ENCODE data around the gene SOX13.

The SOX13 gene

DNA sequence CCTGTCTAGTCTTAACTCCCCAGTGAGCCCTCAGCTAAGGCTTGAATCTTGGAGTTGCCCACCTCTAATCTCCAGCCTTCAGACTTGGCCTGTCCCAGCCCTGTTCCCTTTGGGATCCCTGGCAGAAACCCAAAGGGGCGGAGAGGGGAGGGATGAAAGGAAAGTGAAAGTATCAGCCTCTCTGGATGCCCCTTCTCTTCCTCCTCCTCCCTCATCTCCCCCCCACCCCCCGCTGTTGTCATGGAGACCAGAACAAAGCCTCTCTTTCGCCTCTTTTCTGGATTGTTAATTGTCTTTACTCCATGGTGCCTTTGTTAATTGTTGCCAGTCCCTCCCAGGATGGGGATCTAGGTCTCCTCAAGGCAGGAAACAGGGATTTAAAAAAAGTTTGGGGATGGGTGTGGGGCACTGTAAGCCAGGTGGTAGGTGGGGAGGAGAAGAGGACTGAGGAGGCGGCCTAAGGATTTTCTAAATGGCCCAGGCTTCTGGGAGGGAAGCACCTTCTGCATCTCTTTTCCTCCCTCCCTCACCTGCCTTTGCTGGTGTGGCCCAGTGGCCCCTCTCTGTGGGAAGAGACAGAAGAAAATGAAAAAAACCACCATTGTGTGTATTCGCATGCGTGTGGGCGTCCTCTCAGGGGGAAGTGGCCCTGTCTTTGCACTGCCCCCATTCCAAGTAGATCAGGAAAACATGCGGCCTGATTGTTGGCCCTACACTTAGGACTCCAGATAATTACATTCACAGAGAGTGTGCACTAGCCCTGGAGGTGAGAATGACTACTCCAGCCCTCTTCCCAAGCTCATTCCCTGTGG lies 7.5 kb upstream of the SOX13 start:
- no peak for DNase-seq

DNA sequence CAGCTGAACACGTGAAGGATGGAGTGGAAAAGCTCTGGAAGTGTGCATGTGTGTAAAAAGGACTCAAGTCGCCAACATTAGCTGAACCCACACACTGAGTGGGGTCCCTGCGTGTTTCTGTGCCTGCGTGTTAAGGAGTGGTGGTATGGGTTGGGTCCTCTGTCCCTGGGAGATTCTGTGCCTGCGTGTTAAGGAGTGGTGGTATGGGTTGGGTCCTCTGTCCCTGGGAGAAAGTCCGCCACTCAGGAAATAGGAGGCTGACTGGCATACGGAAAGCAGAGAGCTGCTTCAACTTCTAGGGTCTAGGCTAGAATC lies 7.0 kb upstream of the SOX13 start:
- no peak for DNase-seq

DNA sequence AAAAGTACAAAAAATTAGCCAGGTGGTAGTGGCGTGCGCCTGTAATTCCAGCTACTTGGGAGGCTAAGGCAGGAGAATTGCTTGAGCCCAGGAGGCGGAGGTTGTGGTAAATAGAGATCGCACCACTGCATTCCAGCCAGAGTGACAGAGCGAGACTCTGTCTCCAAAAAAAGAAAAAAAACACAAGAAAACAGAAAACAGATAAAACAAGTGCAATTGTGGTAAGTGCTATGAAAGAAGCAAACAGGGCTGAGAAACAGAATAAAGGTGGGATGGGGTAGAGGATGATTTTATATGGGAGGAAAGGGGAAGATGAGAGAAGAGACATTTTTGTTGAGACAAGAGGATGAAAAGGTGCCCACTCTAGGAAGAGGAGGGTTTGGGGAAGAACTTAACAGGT lies 5.0 kb upstream of the SOX13 start:
- no peak for DNase-seq

DNA sequence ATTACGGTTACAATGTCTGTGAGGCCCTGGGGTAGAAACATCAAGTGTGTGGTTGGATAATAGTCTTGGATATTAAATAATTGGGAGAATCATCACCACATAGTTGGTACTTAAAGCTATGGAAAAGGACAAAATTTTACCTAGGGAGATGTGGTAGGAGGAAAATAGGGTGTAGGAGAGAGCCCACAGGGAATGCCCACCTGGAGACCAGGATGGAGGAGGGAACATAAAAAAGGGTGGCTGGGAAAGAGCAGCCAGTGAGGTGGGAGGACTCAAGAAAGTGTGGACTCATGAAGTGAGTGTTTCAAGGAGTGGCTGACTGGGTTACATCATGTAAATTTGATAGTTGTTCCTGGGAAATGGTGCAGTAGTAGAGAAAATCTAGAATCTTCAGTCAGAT lies 3.0 kb upstream of the SOX13 start:
- DNase-seq = no peak

DNA sequence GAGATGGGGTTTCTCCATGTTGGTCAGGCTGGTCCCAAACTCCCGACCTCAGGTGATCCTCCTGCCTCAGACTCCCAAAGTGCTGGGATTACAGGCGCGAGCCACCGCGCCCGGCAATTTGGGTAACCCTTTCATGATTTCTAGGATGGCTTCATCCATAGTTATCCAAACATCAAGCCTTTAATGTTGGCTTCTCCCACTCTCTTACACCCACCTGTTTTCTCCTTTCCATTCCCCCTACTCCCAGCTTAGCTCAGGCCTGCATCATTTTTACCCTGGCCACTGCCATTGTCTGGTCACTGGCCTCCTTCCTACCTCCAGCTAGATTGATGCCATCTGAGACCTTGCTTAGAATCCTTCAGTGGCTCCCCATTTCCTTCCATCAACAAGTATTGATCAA lies 2.0 kb upstream of the SOX13 start:
- no peak for DNase-seq

DNA sequence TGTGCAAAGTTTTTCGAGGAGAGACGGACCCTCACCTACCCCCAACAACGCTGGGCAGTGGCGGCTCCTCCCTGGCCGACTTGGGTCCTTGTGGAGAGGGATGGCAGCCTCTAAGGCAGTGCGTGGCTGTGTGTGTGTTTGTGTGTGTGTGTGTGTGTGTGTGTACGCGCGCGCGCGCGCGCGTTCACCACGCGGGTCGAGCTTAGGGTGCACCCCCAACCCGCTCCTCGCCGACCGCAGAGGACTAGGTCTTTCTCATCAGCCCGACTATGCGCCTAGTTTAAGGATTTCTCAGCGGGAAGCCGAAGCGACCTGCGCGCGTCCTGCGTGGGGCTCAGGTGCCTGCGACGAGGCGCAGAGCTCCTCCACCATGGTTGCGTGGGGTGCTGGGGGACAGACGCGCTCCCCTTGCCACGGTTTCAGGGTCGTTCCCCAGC lies 940 bp downstream of the SOX13 start:
- DNase-seq = peak; percentile 21

DNA sequence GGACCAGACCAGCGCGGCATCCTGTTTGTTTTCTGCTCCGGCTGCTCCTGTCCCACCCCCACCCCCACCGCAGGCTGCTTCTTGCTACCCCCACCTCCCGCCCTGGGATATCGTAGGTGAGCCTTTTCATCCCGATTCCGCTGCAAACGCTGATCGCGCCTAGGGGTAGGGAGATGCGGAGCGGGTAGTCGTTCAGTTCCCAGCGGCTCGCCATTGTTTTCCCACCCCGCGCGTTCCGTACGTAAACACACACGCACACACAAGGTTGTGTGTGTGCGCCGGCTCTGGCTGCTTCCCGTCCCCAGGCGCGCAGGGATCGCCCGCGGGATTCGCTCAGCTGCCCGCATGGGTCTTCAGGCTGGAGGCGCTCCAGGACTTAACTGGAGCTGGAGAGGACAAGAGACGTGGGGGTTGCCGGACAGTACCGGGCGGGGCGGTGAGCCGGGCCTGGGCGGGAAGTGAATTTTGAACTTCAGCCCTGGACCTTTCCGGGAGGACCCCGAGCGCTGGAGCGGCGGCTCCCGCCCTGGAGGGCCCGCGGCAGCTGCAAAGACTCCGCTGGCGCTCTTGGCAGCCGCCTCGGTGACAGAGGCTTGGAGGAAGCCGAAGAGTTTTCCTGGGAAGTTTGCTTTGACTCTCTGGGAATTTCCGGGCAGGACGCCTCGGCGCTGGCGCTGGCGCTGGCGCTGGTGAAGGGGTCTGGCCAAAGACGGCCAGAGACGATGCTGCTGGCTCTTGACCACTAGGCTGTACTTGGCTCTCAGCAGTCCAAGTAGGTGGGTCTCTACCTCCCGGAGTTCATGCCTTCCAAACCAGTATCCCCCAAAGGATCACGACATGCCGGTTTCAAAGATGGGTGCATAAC lies 1.6 kb downstream of the SOX13 start:
- no peak for DNase-seq

DNA sequence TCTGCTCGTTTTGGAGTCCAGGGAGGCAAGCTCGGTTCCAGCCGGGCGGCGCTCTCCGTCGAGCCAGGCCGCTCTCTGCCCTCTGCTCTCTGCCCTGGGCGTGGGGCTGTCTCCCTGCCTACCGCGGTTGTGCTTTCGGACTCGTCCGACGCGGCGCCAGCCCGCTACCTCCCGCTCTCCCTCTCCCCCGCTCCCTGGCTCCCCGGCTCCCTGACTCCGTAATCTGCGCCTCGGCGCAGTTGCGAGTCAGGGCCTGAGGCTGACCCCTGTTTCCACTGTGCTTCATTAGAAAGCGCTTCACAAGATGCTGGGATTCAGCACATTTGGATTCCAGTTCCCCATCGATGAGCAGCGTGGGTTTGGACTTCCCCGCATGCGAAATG lies 2.2 kb downstream of the SOX13 start:
- no peak for DNase-seq

DNA sequence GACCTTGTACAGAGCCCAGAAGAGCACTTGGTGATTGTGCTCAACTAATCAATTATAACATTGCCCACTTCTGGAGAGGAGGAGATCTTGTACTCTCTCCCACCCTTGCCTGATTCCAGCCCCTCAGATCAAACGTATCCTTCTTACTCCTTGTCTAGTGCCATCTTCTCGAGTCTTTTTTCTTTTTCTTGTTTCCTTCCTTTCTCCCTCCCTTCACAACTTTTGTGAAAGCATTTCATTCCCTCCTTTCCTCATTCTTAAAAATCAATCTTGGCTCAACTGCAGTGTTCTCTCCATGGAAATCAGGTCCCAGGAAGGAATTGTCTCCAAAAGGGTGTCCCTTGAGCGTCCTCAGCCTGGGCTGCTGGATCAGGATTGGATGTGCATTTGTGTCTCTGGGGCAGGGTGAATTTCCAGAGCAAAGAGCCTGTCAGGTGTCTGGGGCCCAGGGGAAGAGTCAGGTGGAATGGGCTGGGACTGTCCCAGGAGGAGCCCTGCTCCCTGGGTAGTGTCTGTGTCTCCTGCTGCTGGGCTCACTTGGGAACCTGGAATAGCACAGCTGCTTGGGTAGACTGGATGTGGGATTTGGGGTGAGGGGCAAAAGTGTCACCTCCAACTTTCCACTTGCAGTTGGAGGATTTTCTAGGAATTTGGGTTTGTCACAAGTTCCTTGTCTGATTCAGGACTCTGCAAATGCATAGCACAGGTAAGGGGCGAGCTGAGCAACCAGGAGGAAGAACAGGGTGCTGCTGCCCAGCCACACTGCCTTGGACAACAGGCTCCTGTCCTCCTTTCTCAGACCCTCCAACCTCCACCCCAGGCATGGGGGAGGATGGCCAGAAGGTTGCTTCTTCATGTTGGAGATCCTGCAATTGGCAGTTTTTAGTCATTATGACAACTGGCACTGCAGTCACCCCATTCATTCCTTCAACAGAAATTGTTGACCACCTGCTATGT lies 3.3 kb downstream of the SOX13 start:
- no peak for DNase-seq

DNA sequence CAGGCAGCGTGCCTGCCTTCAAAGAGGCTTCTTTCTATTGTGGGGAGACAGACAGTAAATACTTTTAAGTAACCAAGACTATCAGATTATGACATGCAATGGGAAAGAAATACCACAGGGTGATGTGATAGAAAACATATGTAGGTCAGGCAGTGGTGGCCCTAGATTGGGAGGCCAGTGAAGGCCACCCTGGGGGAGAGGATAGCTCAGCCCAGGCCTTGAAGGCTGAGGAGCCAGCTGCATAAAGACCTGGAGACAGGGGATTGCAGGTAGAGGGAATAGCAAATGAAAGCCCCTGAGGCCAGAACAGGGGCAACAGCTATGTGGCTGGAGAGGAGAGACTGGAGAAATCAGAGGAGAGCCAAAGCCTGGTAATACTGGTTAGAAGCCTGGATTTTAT lies 4.0 kb downstream of the SOX13 start:
- no peak for DNase-seq

DNA sequence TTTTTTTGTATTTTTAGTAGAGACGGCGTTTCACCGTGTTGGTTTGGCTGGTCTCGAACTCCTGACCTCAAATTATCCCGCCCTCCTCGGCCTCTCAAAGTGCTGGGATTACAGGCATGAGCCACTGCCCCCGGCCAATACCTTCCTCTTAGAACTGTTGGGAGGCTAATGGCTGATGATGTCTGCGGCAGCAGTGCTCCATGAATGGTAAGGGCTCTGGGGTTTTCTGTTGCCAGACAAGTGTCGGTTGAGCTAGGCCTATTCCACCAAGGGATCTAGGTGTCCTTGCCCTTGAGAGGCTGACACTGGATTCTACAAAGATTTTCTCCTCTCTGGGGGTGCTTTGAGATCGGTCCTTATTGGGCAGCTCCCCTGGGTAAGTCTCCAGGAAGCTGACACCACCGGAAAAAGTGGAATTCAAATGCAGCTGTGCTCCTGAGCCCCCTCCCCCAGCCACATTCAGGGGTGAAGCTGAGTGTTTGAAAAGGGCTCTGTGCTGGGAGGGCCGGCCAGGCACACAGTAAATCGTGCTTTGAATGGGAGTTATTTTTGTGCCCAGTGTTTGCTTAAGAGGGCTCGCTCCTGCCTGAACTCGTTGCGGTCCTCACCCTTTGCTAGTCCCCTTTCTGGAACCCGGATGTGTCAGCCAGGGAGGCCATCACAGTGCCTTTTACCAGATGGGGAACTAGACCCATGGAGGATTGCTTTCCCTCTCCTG lies 5.2 kb downstream of the SOX13 start:
- no peak for DNase-seq

DNA sequence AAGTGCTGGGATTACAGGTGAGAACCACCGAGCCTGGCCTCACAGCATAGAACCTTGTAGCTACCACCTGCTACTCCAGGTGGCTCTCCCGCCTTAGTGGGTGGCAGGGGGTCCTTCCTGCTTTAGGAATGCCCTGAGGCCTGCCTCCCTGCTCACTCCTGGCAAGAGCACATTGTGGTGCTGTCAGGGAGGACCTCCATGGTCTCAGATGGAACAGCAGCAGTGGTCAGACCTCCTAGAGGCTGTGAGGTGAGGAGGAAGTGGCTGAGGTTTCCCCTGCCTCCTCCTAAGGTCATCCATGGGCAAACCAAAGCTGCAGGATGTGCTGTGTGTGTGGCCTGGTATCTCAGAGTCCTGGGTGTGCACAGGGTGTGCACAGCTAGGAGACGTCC lies 6.7 kb downstream of the SOX13 start:
- no peak for DNase-seq

DNA sequence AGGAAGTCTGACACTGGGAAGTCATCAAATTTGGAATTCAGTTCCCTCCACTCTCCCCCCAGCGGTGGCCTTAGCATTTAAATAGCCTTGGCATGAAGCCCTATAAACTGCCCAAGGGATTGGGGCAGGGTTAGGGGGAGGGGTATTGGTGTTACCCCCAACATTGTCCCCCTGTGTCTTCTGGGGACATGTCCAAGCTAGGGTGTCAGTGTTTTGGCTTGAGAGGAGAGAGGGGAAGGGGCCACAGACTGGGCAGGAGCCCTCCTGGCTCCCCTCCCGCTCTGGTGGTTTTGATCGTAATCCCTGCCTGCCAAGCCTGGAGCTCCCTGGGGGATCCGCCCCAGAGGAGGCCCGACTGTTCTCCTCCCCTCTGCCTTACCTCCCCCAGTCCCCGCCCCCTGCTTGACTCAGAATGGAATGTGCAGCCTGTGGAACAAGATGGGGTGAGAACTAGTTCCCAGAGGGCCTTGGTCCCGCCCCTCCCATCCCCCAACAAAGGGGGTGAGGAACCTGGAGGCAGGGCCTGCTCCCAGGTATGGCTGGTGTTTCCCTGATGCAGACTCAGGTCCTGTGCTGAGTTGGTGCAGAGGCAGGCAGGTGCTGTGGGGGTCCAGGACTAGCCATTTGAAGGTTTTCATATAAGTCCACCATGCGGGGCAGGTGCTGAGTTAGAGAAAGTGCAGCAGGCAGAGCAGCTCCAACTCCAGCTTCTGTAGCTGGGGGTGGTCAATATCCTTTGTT lies 7.4 kb downstream of the SOX13 start:
- DNase-seq = no peak

DNA sequence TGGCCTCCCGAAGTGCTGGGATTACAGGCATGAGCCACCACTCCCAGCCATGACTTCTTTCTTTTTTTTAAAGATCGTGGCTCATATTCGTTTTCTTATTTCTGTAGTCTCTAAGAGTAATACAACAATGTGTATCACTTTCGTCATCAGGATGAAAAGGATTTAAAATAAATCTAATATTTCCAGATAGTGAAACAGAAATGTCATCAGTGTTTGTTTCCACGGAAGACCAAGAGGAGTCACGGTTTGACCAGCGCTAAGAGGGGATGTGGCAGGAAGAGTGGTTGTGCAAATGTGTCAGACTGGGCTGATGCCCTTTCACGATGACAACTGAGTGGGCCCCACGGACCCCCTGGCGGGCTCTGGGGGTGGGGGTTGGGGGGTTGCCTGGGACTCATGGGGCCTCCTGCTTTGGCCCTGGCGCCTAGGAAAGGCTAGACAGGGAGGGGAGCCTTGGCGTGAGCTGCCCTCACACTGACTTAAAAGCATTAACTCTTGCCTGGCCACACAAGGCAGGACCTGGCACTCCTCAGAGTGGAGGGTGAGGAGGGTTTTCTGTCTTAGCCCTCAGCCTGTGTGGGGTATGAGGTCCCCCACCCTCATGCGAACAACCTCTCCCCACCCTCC lies 8.4 kb downstream of the SOX13 start:
- DNase-seq = no peak

DNA sequence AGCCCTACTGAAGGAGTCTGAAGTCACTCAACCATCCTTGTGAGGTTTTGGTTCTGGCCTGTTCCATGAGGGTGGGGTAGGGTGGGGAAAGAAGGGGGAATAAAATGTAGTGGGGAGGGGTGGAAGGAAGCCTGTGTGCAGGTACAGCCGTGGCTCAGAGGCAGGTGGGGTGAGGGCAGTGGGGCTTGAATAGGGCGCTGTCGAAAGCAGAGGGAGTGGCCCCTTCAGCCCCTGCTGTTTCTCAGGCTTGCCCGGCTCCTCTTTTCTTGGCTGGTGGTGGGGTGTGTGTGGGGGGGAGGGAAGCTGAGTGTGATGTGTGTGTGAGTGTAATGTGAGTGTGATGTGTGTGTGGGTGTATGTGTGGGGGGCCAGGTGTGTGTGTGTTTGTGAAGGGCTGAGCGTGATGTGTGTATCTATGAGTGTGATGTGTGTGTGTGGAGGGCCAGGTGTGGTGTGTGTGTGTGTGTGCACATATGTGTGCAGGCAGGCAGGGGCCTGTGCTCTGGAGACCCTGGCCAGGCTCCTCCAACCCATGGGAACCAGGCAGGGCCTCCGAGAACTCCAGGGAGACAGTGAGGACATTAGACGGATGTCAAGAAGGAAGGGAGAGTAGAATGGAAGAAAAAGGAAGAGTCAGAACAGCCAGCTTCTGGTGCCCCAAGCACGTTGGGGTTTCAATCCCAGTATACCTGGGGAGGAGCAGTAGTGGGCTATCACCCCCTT lies 9.0 kb downstream of the SOX13 start:
- DNase-seq = no peak

DNA sequence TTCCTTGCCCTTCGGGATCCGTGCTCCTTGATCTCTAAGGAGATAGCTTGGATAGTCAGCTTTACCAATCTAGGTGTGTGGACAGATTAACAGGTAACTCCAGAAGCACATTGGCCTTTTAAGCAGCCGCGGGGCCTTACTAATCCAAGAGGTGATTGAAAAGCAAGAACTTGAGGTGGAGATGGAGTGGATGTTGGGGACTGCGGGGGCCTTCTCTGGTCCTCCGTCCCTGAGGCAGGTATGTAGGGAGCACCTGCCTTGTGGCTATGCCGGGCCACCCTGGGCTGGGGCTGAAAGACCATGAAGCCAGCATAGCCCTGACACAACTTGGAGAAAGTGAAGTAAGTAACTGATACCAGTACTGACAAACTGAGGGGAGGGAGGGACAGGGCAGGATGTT lies 10.6 kb downstream of the SOX13 start:
- no peak for DNase-seq

DNA sequence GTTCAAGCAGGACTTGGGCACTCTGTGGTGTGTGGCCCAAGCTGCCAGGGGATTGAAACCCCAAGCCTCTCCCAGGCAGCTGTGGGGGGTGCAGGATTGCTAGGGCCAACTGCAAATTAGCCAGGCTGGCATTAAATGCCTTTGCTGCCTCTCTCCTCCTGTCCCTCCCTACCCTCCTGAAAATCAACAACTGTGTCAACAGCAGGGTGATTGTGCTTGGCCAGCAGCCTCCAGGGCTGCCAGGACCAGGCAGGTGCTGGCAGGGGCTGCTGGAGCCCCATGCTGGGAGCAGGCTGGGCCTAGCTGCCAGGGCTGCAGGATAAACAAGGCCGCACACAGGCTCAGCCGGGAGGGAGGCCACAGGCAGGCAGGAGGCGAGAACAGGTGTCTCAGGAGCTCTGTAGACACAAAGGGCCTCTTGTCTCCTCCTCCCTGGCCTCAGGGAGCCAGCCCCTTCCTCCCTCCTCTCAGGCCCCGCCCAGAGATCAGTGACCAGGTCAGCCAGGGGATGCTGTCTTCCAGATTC lies 11.4 kb downstream of the SOX13 start:
- no peak for DNase-seq

DNA sequence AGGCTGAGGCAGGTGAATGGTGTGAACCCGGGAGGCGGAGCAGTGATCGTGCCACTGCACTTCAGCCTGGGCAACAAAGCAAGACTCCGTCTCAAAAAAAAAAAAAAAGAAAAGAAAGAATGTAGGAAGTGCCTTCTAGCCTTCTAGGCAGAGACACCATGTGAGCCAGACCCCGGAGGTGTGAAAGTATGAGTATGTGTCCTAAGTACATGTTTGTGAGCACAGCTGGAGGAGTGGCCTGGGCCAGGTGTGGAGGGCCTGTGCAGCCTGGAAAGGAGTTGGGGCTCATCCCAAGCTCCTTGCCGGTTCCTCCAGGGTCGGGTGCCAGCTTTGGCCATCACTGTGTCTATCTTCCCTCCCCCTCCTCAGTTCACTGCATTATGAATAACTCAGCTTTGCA lies 13.0 kb downstream of the SOX13 start:
- no peak for DNase-seq

DNA sequence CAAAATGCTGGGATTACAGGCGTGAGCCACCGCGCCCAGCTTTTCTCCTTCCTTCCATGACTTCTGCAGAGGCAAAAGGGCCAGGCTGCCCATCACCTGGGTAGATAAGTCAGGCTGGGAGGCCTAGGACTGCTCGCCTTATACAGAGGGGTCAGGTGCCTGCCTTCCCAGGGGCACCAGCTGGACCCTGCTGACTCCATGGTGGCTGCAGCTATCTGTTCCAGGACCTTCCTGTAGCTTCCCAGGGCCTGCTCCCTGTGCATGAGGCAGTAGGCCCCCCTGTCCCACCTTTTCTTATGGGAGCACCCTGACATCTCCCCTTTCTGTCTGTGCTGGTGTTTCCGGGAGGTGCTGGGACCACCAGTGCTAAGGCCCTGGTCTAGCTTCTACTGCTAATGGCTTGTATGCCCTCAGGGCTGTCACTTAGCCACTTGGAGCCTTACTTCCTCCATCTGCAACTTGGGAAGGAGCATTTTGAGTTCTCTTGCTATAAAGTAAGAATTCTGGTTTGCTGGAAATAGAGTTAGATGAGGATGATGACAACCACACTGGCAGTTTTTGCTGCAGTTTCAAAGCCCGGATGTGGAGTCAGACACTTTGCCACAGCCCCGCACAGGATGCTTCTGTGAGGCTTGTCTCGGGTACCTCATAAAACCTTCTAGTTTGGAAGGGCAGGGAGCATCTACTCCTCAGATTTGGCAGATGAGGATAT lies 14.4 kb downstream of the SOX13 start:
- no peak for DNase-seq

All from CD4-positive, alpha-beta T cell treated with Interleukin-12 subunit alpha and Interleukin-12 subunit beta, for 1 hour (primary cell).